ENCODE measurements around the gene NPIPB8.
"Not testable (repeated sequence)": the region's sequence is repeated elsewhere in the genome, so short reads cannot be mapped to it uniquely, and the experiment has no call there.

Gene NPIPB8

GRCh38 chr16:28596840-28597691 is 40.8 kb upstream of the NPIPB8 start, which contains the start of gene SULT1A2:
SULT1A2 (minus strand) TSS chr16:28597050; CDS start chr16:28595930, 1,120 bp downstream.
- no peak within 1 kb of the TSS for H3K27ac ChIP-seq
- TF ChIP-seq CTCF (conservative IDR thresholded peaks at IDR 0.05) (no peak), ZFX (IDR thresholded peaks at IDR 0.05) (no peak)

GRCh38 chr16:28597692-28598261 is 40.1 kb upstream of the NPIPB8 start:
- no peak overlapping the region for H3K27ac ChIP-seq
- TF ChIP-seq ZFX (IDR thresholded peaks at IDR 0.05) (no peak), CTCF (conservative IDR thresholded peaks at IDR 0.05) (no peak)

GRCh38 chr16:28599377-28600285 is 38.2 kb upstream of the NPIPB8 start:
- not testable (repeated sequence) for H3K27ac ChIP-seq

GRCh38 chr16:28600965-28601364 is 36.9 kb upstream of the NPIPB8 start:
- not testable (repeated sequence) for H3K27ac ChIP-seq

GRCh38 chr16:28601589-28601988 is 36.3 kb upstream of the NPIPB8 start:
- H3K27ac ChIP-seq, result not testable (repeated sequence)

GRCh38 chr16:28602062-28602461 is 35.8 kb upstream of the NPIPB8 start:
- not testable (repeated sequence) for H3K27ac ChIP-seq

- TF ChIP-seq CTCF (conservative IDR thresholded peaks at IDR 0.05), result no peak
- TF ChIP-seq ZFX (IDR thresholded peaks at IDR 0.05), result no peak
Observed at GRCh38 chr16:28602529-28602928, 35.3 kb upstream of the NPIPB8 start.

GRCh38 chr16:28603381-28604185 is 34.3 kb upstream of the NPIPB8 start:
- TF ChIP-seq ZFX (IDR thresholded peaks at IDR 0.05) (no peak), CTCF (conservative IDR thresholded peaks at IDR 0.05) (no peak)
- H3K27ac ChIP-seq, result no peak overlapping the region

More at GRCh38 chr16:28602529-28602928, 35.3 kb upstream of the NPIPB8 start:
- H3K27ac ChIP-seq, result no peak overlapping the region

GRCh38 chr16:28604186-28604565 is 33.7 kb upstream of the NPIPB8 start:
- no peak overlapping the region for H3K27ac ChIP-seq
- TF ChIP-seq ZFX (IDR thresholded peaks at IDR 0.05), result no peak

Data from C4-2B (cell line).